HAP-1 (cell line): Measurements from ENCODE around the gene FUZ.

Experiments used
- DNase-seq, 2 experiments: peaks; one replicate each; pipeline ENCODE4 v3.0.0-alpha.2; 2016 to 2020; ENCODE audit warnings: low spot score in 2 of 2
- H3K27me3 ChIP-seq: fragments of 250-450 bp; sonication (Bioruptor Pico); 2 replicates; pipeline ENCODE4 v1.5.1; 2020; ENCODE audit warnings: low read depth, mild to moderate bottlenecking, moderate library complexity
- H3K36me3 ChIP-seq: fragments of 250-450 bp; sonication (Bioruptor Pico); replicated peaks from 2 replicates; pipeline ENCODE4 v1.5.1; 2020; ENCODE audit warnings: mild to moderate bottlenecking
- H3K4me1 ChIP-seq: fragments of 250-450 bp; sonication (Bioruptor Pico); 2 replicates; pipeline ENCODE4 v1.5.1; 2020; ENCODE audit warnings: mild to moderate bottlenecking
- H3K4me3 ChIP-seq: fragments of 250-450 bp; sonication (Bioruptor Pico); 2 replicates; pipeline ENCODE4 v1.5.1; 2020; ENCODE audit warnings: mild to moderate bottlenecking, moderate library complexity
- H3K9me3 ChIP-seq: fragments of 250-450 bp; sonication (Bioruptor Pico); 2 replicates; pipeline ENCODE4 v1.5.1; 2020; ENCODE audit warnings: mild to moderate bottlenecking, moderate library complexity
- in situ Hi-C: fragments of 300-500 bp; cut with MboI; formaldehyde crosslinking; loops from 3 replicates; pipeline ENCODE4 v1.14.3; 2020; ENCODE audit warnings: low sequenced_read_pairs, inconsistent platforms, mixed read lengths

Gene FUZ

GRCh38 chr19:49855676-49856573 is 42.8 kb upstream of the FUZ start:
- Histone ChIP-seq H3K9me3 (no peaks in the 10 kb centered on the region), H3K4me1 (peaks cover 11% of the 10 kb centered on the region), H3K4me3 (no peak overlapping the region), H3K27me3 (no peaks in the 10 kb centered on the region), H3K36me3 (peaks cover 73% of the 10 kb centered on the region)
- no peak for DNase-seq
- in situ Hi-C loops = loop anchor here (25.0 kb wide), 1 partner anchor 369 kb away; the partner anchor contains the start of genes RPL13A and RPS11

- peaks cover 67% of the 10 kb centered on the region for H3K36me3 ChIP-seq
These were observed 42.2 kb upstream of the FUZ start for GRCh38 chr19:49855277-49855675.

DNA sequence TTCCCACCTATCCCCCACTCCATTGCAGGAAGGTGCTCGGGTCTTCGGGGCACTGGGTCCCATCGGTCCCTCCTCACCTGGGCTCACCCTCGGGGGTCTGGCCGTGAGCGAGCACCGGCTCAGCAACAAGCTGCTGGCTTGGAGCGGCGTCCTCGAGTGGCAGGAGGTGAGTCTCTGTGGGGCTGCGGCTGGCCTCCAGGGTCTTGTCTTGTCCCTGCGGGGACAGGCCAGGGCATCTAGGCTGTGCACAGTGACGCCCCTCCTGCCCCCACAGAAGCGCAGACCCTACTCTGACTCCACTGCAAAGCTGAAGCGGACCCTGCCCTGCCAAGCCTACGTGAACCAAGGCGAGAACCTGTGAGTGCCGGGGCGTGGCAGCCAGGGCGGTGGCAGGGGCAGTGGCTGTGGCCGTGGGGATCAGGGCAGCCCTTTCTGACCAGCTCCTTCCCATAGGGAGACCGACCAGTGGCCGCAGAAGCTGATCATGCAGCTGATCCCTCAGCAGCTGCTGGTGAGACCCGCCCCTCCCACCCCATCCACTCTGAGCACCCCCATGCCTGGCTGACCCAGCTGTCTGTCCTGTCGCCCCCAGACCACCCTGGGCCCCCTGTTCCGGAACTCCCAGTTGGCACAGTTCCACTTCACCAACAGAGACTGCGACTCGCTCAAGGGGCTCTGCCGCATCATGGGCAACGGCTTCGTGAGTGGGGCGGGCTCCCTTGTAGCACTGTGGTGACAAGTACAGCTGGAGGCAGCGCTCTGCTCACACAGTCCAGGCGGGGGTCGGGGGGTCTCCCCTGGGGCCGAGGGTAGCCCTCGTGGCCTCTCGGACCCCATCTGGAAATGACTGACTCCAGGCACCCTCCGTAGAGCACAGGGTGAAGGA is 41.5 kb upstream of the FUZ start:
- Histone ChIP-seq H3K36me3 (peaks cover 60% of the 10 kb centered on the region), H3K4me3 (no peak overlapping the region), H3K4me1 (peaks cover 11% of the 10 kb centered on the region), H3K9me3 (no peaks in the 10 kb centered on the region), H3K27me3 (no peaks in the 10 kb centered on the region)
- in situ Hi-C loops = loop anchor here (25.0 kb wide), 1 partner anchor 367 kb away; the partner anchor contains the start of genes RPL13A and RPS11
- no peak for DNase-seq

More at GRCh38 chr19:49855277-49855675, 42.2 kb upstream of the FUZ start:
- H3K4me1 ChIP-seq = peaks cover 11% of the 10 kb centered on the region
- H3K4me3 ChIP-seq = no peak overlapping the region
- H3K27me3 ChIP-seq = no peaks in the 10 kb centered on the region
- in situ Hi-C loops = loop anchor here (25.0 kb wide), 1 partner anchor 368 kb away; the partner anchor contains the start of genes RPL13A and RPS11
- no peaks in the 10 kb centered on the region for H3K9me3 ChIP-seq
- DNase-seq = no peak

DNA sequence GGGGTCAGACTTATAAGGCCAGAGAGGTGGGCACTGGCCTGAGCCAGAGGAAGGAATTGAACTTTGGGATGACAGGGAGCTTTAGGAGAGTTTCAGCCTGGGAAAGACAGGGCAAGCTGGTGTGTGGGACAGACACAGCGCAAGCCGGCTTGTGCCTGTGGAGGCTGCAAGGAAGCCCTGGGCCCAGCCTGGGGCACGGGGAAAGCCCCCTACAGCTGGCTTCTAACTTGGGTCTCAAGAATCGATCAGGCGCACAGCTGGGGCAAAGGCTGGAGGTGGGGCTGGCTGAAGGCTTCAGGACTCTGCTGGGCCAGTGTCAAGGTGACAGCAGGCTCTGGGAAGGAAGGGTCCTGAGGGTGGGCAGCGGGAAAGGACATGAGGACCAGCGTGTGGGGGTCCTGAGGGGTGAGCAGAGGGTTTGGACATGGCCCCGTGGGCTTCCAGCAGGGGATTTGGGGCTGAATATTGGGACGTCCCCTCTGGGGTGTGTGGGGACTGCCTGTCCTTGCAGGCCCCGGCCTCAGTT is 40.8 kb upstream of the FUZ start:
- Histone ChIP-seq H3K9me3 (0 out of 2 replicates have a peak, but pooled peaks cover 3% of the 10 kb centered on the region), H3K27me3 (no peaks in the 10 kb centered on the region), H3K4me1 (peaks cover 11% of the 10 kb centered on the region), H3K36me3 (peaks cover 53% of the 10 kb centered on the region), H3K4me3 (no peak overlapping the region)
- no peak for DNase-seq
- in situ Hi-C loops = loop anchor here (25.0 kb wide), 1 partner anchor 367 kb away; the partner anchor contains the start of genes RPL13A and RPS11

GRCh38 chr19:49852631-49853126 is 39.6 kb upstream of the FUZ start:
- Histone ChIP-seq H3K36me3 (peaks cover 41% of the 10 kb centered on the region), H3K9me3 (0 out of 2 replicates have a peak, but pooled peaks cover 4% of the 10 kb centered on the region), H3K27me3 (no peaks in the 10 kb centered on the region), H3K4me3 (peak overlapping the region; percentile 71), H3K4me1 (peaks cover 11% of the 10 kb centered on the region)
- in situ Hi-C loops = loop anchor here (25.0 kb wide), 1 partner anchor 365 kb away; the partner anchor contains the start of genes RPL13A and RPS11
- no peak for DNase-seq

- H3K27me3 ChIP-seq = no peaks in the 10 kb centered on the region
- peaks cover 31% of the 10 kb centered on the region for H3K36me3 ChIP-seq
- H3K9me3 ChIP-seq = 0 out of 2 replicates have a peak, but pooled peaks cover 4% of the 10 kb centered on the region
- in situ Hi-C loops = loop anchor here (25.0 kb wide), 1 partner anchor 364 kb away; the partner anchor contains the start of genes RPL13A and RPS11
- H3K4me1 ChIP-seq = peaks cover 11% of the 10 kb centered on the region
- H3K4me3 ChIP-seq = peak overlapping the region; percentile 71
- DNase-seq = peak; percentile 29 to 72
These were observed 38.6 kb upstream of the FUZ start for GRCh38 chr19:49851456-49852259.

DNA sequence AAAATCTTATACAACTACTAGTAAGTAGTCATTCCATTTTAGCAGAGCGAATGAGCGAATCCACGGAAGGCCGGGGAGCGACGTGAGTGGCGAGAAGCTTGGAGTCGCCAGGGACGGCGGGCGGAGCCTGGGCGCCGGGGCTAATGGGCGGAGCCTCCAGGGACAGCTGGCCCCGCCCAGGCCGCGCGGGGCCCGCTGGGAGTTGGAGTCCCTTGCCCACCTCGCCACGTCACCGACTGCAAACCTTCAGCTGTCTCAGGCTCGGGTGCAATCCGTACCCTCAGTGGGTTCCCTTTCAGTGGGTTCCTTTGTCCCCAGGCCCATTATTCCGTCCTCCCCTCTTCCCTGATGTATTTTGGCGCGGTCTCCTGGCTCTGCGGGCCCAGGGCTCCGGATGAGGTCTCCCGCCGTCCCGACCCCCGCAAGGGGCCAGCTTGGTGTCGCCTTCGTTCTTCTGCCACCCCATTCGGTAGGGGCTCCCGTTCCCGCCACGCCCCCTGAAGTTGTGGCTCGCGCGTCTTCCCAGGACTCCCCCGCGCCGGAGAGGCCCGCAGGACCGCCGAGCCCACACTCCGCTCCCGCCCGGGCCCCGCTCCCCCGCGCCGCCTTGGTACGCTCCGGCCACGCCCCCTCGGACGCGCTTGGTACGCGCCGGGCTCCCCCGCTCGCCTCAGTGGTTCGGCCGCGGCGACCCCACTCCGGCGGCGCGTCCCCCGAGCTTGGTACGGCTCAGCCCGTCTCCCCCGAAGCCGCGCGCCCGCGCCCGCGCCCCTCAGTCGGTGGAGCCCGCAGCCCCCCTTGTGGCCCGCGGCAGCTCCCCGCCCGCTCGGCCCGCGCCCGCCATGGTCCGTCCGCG is 37.6 kb upstream of the FUZ start, which contains the start of gene PTOV1:
Gene PTOV1, plus strand, starts transcription at position 673 of the 856 bp plus-strand sequence.
- 0 out of 2 replicates have a peak, but pooled peaks cover 4% of the 10 kb centered on the region for H3K9me3 ChIP-seq
- H3K36me3 ChIP-seq = peaks cover 23% of the 10 kb centered on the region
- peak; percentile 82 to 93 for DNase-seq
- no peaks in the 10 kb centered on the region for H3K27me3 ChIP-seq
- H3K4me1 ChIP-seq = peaks cover 11% of the 10 kb centered on the region
- in situ Hi-C loops = loop anchor here (25.0 kb wide), 1 partner anchor 363 kb away; the partner anchor contains the start of genes RPL13A and RPS11
- peak within 1 kb of the TSS; percentile 71 for H3K4me3 ChIP-seq

GRCh38 chr19:49850221-49850486 is 37.1 kb upstream of the FUZ start:
- no peak for DNase-seq
- in situ Hi-C loops = loop anchor here (25.0 kb wide), 1 partner anchor 363 kb away; the partner anchor contains the start of genes RPL13A and RPS11
- peak overlapping the region; percentile 71 for H3K4me3 ChIP-seq
- peaks cover 11% of the 10 kb centered on the region for H3K4me1 ChIP-seq
- H3K27me3 ChIP-seq = no peaks in the 10 kb centered on the region
- H3K36me3 ChIP-seq = peaks cover 18% of the 10 kb centered on the region
- H3K9me3 ChIP-seq = 0 out of 2 replicates have a peak, but pooled peaks cover 4% of the 10 kb centered on the region

DNA sequence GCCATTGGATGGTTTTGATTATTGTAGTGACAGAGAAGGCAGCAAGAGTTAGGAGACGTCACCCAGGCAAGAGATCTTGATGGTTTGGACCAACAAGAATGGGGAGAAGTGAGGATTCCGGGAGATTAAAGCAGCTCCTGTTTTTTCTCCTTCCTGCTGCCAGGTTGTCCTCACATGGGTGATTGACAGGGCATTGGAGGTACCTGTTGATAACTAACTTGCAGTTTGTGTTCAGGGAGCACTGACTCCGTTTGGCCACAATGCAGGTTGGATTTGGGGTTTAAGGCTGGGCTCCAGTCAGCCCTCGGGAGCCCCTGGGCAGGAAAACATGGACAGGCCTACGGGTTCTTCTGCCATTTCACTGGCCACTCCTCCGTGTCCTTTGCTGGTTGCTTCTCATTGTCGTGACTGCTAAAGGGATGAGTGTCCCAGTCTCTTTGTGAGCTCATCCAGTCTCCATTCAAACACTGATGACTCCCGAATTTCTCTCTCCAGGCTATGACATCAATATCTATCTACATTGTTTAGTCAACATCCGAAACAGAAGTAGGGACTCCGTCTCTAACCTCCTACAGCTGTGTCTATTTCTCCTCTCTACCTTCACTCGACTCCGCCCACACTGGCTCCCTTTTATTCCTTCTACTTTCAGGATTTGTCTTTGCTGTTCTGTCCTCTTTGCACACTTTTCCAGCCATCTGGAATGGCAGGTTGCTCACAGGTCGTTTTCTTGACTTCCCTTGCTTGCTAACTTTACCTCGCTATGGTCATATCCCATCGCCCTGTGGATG is 36.5 kb upstream of the FUZ start:
- H3K4me3 ChIP-seq = peak overlapping the region; percentile 71
- no peak for DNase-seq
- H3K36me3 ChIP-seq = peaks cover 12% of the 10 kb centered on the region
- in situ Hi-C loops = loop anchor here (25.0 kb wide), 1 partner anchor 362 kb away; the partner anchor contains the start of genes RPL13A and RPS11
- no peaks in the 10 kb centered on the region for H3K27me3 ChIP-seq
- peaks cover 11% of the 10 kb centered on the region for H3K4me1 ChIP-seq
- 0 out of 2 replicates have a peak, but pooled peaks cover 4% of the 10 kb centered on the region for H3K9me3 ChIP-seq

GRCh38 chr19:49848938-49849337 is 35.8 kb upstream of the FUZ start:
- H3K4me3 ChIP-seq = no peak overlapping the region
- no peaks in the 10 kb centered on the region for H3K27me3 ChIP-seq
- 0 out of 2 replicates have a peak, but pooled peaks cover 4% of the 10 kb centered on the region for H3K9me3 ChIP-seq
- peaks cover 6% of the 10 kb centered on the region; the same call in 1 of the 2 replicates for H3K36me3 ChIP-seq
- no peak for DNase-seq
- in situ Hi-C loops = no loop called here
- peaks cover 11% of the 10 kb centered on the region for H3K4me1 ChIP-seq
